ENCODE measurements around the gene SMYD5. TPM values are rescaled to one million over a fixed set of nuclear protein-coding genes. Genes with fewer than 3 reads are reported as not detected.
"Not testable (repeated sequence)": the region's sequence is repeated elsewhere in the genome, so short reads cannot be mapped to it uniquely, and the experiment has no call there.

Gene SMYD5
- 54.9 and 57.7 TPM in 2 replicates for total RNA-seq (2014; rRNA removed; shearing (Covaris generic); ENCODE audit: low replicate concordance)

DNA sequence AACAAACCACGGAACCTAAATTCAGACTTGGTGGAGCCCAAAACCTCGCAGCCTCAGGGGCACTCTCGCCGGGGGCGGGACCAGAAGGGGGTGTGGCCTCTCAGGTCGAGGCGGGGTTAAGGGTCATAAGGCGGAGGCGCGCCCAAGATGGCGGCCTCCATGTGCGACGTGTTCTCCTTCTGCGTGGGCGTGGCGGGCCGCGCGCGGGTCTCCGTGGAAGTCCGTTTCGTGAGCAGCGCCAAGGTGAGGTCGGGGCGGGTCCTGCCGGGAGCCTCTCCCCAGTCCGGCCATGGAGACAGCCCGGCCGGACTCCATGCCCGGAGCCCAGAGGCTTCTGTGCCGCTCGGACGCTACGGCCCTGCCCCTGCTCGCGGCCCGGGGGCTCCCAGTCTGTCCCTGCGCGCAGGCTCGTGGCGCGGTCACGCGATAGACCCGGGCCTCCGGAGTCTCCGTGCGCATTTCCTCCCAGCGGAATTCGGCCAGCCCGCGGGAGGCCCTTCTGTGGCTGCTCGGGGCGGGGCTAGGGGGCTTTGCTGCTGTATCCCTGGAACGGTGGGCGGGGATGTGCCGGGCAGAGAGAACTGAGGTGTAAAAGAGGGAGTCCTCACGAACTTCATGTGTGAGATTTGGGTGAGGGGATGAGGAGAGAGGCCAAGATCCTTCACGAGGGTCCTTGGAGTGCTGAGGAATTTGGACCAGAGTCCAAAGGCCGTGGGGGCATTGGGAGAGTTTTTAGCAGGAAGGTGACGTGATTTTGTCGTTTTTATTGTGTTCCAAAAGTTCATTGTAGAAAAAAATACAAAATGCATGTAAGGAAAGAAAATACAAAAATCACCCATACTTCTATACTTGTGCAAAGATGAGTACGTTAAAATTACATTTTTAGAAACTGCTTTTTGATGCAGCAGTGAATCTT, at the start of gene SMYD5:
SMYD5 (plus strand) TSS at position 126 of the 916 bp plus-strand sequence; CDS start at position 148, 22 bp downstream.
- in situ Hi-C loops (cut with HindIII; ENCODE audit: low pct_unique_long_range_greater_than_20kb, low sequenced_read_pairs), result no loop called here
- peak; percentile 78 for DNase-seq (ENCODE audit: low read depth)

DNA sequence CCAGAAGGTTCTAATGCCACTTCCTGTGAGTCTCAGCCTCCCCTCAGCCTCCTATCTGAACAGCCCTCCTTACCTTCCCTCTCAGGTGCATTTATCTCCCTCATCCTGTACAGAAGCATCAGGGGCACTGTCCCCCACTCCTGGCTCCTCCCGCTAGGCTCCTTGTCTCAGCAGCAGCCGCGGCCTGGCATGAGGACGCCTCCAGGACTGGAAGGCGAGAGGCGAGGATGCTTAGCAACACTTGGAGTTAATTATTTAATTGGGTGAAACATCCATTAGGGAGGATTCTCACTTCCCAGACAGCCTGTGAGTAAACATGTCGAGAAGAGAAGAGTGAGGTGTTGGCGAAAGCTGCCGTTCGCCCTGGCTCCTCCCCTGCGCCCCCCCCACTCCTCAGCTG, 48.1 kb upstream of the SMYD5 start:
- in situ Hi-C loops (cut with HindIII; ENCODE audit: low pct_unique_long_range_greater_than_20kb, low sequenced_read_pairs), result not testable (repeated sequence)

DNA sequence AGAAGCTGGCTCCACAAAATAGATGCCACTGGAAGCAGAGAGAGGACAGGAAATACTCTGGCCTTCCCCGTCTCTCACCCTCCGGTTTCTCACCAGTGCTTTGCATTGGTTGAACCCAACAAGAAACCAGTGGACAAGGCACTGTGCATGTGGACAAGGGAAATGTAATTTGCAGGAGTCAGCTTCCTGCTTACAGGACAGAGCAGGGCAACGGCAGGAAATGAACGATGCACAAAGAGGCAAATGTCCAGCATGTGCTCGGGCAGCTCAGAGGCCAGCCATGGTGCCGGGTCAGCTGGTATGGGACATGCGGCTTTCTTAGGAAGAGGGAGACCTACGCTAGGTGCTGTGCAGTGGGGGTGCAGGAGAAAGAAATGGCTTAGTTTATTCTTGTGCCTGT, 47.2 kb upstream of the SMYD5 start:
- in situ Hi-C loops (cut with HindIII; ENCODE audit: low pct_unique_long_range_greater_than_20kb, low sequenced_read_pairs); DNase-seq (ENCODE audit: low read depth): not testable (repeated sequence)

More for the DNA sequence above, 48.1 kb upstream of the SMYD5 start:
- DNase-seq (ENCODE audit: low read depth), result not testable (repeated sequence)

DNA sequence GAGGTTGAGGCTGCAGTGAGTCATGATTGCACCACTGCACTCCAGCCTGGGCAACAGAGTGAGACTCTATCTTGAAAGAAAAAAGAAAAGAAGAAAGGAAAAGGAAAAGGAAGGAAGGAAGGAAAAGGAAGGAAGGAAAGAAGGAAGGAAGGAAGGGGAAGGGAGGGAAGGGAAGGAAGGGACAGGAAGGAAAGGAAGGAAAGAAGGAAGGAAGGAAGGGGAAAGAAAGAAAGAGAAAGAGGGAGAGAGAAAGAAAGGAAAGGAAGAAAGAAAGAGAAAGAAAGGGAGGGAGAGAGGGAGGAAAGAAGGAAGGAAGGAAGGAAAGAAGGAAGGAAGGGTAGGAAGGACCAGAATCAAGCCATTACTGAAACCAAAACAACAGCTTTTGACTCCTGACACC, 45.7 kb upstream of the SMYD5 start:
- in situ Hi-C loops (cut with HindIII; ENCODE audit: low pct_unique_long_range_greater_than_20kb, low sequenced_read_pairs); DNase-seq (ENCODE audit: low read depth): not testable (repeated sequence)

DNA sequence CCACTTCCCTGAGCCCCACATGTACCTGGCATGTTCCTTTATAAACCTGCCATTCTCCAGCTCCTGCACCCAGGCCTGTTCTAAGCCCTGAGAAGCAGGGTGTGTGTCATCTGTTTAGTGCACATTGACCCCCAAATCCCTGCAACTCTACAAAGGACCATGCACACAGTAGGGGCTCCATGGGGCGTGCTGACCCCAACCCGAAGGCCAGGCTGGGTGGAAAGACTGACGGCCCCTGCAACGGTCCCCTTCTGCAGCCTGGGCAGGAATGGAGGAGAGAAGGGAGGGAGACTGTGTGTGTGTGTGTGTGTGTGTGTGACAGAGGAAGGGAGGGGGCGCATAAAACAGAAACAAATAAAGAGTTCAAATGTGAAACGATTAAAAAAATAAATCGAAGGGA, 43.7 kb upstream of the SMYD5 start:
- in situ Hi-C loops (cut with HindIII; ENCODE audit: low pct_unique_long_range_greater_than_20kb, low sequenced_read_pairs); DNase-seq (ENCODE audit: low read depth): not testable (repeated sequence)

DNA sequence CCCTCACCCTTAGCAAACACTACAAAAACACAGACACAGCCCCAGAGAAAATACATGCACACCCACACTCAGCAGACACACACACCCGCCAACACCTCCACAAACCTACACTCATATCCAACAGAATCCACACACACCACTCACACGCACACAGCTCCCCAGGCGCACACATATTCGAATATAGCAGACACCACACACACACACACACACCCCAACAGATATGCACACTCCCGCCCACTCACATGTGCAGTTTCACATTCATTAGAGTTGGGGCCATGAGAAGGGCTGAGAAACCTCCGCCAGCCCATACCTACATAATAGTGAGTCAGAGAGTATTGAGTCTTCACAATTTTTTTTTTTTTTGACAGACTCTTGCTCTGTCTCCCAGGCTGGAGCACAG, 41.1 kb upstream of the SMYD5 start:
- in situ Hi-C loops (cut with HindIII; ENCODE audit: low pct_unique_long_range_greater_than_20kb, low sequenced_read_pairs), result no loop called here
- no peak for DNase-seq (ENCODE audit: low read depth)

DNA sequence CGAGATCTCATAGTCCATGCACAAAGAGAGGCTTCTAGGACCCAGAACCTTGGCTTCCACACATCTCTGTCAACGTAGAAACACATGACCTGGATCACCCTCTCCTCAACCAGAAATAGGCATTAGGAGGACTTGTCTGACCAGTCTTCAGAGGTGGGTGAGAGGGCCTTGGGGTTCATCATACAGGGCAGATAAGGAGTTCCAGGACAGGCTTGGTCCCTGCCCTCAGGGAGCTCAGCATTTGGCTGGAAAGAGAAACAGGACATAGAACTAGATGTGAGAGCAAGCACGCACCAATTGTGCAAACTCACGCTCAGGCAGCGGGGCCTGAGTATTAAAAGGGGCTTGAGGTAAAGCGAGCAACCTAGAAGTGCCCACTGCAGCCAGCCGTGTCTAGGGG, 40.3 kb upstream of the SMYD5 start:
- in situ Hi-C loops (cut with HindIII; ENCODE audit: low pct_unique_long_range_greater_than_20kb, low sequenced_read_pairs), result no loop called here
- DNase-seq (ENCODE audit: low read depth), result no peak

DNA sequence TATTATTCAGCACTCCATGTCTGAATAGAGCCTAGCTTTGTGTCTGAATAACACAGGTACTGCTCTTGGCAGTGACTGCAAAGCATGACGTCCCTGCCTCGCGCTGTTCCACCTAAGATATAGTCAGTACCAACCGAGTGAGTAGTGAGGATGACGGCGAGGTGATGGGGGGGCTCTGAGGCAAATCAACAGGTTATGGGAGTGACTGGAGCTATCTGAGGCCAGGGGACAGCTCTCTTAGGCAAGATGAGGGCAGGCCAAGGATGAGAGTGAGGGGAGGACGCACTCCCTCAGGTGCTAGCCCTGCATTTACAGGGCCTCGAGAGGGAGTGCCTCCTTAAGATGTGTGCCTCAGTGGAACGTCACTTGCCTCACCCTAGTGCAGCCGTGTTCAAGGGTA, 39.8 kb upstream of the SMYD5 start:
- no peak for DNase-seq (ENCODE audit: low read depth)
- in situ Hi-C loops (cut with HindIII; ENCODE audit: low pct_unique_long_range_greater_than_20kb, low sequenced_read_pairs), result no loop called here

DNA sequence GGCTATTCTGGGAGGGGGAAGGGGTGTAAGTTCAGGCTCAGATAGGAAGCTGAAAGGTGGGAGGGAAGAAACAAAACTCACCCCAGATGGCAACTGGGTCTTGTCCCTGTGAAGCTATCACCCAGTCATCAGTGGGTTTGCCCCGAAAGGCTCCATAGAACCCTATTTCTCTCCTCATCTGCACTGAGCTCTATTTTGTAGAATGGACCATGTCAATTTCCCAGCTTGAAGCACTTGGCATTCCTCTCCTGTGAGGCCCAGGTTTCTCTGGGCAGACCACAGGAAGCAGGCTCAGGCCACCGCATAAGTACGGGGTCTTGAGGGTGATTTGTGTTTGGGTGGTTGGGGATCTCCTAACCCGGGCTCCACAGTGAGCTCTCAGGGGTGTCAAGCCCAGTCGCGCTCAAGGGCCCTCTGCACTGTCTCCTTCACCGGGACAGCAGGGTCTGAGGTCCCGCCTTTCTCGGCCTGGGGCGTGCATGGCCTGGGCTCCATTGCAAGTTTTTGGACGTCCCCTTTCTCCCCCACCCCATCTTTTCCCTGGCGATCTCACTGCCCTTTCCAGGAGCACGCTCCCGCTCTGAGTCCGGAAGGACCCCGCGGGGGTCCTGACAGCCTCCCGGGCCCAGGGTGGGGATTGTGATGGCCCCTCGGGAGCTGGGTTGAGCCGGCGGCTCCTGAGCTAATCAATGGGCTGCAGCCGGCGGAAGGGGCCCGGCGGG, 38.9 kb upstream of the SMYD5 start:
- in situ Hi-C loops (cut with HindIII; ENCODE audit: low pct_unique_long_range_greater_than_20kb, low sequenced_read_pairs), result no loop called here
- no peak for DNase-seq (ENCODE audit: low read depth)

DNA sequence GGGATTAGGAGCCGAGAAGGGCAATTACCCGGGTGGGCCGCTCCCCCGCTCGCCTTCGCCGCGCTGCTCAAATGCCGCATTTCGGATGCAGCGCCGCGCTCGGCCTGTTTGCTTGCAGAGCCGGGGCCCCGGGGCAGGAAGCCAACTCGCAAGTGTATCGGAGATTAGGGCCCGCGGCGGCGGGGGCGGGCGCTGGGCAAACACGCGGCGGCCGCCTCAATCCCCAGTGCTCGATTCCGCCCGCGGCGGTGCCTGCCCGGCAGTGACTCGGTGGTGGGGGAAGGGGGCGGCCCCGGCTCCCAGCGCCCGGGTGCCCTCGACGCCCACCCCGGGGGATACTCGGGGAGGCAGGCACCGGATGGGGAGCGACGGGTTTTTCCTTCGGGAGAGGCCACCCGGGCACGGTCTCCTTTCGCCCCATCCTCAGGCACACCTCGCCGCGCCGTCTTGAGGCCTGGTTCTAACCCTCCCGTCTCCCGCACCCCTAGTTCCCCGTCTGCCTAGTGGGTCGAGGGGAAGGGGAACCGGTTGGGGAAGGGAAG, 38.3 kb upstream of the SMYD5 start:
- no peak for DNase-seq (ENCODE audit: low read depth)
- in situ Hi-C loops (cut with HindIII; ENCODE audit: low pct_unique_long_range_greater_than_20kb, low sequenced_read_pairs), result no loop called here

DNA sequence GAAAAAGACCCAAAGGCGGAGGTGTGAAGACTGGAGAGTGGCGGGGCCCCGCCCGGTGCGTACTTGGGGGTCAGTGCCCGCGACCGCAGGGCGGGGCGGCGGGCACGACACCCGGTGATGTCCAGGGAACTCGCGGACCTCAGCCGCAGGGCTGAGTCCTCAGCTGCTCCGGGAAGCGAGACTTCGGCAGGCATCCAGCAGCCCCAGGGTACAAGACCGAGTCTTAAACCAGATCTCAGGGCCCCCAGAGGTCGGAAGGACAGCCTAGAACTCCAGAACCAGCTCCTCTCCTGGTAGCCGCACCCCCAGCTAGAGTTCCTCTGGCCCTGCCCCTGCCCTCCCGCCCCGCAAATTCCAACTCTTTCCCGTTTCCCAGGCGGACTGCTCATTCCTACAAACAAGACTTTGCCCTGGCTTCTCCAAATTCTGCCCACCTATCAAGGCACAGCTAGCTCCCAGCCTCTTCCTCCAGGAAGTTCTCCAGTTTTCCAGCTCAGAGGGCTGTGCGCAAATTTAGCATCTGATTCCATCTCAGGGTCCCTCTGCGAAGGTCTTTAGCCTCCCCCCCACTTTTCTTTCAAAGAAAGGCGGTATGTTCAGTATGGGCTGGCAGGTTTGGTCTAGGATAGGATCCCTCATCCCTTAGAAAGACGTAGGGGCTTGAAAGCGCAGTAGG, 37.7 kb upstream of the SMYD5 start:
- no peak for DNase-seq (ENCODE audit: low read depth)
- in situ Hi-C loops (cut with HindIII; ENCODE audit: low pct_unique_long_range_greater_than_20kb, low sequenced_read_pairs), result no loop called here

DNA sequence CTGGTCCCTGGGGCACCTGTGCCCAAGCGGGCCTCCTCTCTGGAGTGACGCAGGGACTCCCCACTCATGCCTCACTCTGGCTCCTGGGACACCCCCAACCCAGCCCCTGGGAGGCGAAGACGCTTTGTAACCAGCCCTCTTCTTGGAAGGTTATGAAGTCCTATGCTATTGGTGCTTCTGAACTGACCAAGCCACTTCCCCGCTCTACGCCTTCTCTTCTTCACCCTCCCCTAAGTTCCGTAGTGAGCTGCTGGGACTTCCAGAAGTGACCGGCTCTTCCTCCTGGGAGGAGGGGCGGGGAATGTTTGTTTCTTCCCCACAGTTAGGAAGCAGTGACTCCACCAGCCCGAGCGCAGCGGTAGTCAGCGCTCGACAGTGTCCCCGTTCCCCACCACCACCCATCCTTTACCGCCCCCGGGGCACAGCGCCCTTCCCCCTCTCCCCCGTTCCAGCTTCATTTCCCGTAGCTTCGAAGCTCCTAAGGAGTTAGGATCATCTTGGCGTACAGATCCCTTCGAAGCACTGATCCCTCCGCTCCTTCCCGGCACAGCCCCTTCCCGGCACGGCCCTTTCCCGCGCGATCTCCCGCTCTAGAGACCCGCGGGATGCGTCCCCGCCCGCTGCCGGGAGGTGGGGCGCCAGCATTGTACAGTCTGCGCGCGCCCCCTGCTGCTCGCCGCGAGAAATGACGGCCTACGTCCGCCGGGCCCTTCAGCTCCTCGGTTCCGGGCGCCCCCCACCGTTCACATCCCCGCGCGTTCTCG, 37.0 kb upstream of the SMYD5 start:
- in situ Hi-C loops (cut with HindIII; ENCODE audit: low pct_unique_long_range_greater_than_20kb, low sequenced_read_pairs), result no loop called here
- peak; percentile 75 for DNase-seq (ENCODE audit: low read depth)

DNA sequence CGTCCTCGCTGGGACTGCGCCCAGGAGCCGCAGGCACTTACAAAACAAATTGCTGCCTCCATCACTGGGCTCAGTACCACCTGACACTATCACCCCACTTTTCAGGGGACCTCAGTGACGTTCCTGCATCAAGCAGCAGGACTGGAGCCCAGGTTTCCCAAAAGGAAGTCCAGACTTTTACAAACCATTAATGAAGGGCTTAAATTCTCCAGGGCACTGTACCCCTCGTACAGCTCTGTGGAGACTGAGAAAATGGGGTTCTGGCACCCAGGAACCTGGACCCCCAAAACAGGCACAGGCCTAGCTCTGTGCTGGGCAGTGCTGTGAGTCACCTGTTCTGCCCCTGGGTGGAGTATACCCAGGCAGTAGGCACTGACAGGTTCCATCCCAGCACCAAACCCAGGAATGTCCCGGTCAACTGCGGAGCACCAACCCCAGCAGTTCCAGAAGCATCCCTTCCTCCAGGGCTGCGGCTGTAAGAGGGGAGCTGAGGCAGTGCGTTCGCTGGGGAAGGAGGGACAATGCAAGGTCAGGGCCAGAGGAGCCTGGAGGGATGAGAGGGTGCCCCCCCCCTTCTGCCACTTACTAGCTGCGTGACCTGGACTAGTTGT, 36.3 kb upstream of the SMYD5 start:
- in situ Hi-C loops (cut with HindIII; ENCODE audit: low pct_unique_long_range_greater_than_20kb, low sequenced_read_pairs), result no loop called here

DNA sequence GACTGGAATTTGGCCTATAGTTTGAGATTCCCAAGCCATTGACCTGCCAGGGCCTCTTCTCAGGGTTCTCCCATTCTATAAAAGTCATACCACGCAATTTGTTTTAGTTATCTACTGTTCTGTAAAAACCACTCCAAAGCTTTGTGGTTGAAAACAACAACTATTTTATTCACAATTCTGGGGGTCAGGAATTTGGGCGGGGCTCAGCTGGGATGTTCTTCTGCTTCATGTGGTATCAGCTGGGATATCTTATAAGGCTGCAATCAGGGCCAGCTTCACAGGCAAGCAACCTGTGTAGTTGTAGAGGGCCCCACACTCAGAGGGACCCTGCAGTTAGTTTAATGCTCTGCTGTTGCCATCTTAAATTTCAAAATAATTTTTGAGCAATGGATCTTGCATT, 28.1 kb upstream of the SMYD5 start:
- no peak for DNase-seq (ENCODE audit: low read depth)
- in situ Hi-C loops (cut with HindIII; ENCODE audit: low pct_unique_long_range_greater_than_20kb, low sequenced_read_pairs), result no loop called here

More for the DNA sequence above, 36.3 kb upstream of the SMYD5 start:
- no peak for DNase-seq (ENCODE audit: low read depth)

DNA sequence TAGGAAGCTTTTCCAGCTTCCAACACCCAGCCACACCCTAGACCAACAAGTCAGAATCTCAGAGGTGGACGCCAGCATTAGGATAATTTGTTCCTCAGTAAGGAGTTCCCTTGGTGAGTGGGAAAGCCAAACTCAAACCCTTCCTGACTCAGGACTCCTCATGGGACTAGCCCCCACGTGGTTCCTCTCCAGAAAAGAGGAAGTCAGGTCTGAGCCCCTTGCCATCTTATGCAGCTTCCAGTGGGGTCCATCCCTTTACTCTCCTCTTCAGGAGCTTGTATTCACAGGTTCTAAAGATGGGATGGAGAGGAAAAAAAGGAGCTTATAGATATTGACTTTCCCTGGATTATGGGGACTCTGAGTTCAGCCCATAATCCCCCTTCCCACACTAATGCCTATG, 26.5 kb upstream of the SMYD5 start:
- in situ Hi-C loops (cut with HindIII; ENCODE audit: low pct_unique_long_range_greater_than_20kb, low sequenced_read_pairs), result no loop called here

DNA sequence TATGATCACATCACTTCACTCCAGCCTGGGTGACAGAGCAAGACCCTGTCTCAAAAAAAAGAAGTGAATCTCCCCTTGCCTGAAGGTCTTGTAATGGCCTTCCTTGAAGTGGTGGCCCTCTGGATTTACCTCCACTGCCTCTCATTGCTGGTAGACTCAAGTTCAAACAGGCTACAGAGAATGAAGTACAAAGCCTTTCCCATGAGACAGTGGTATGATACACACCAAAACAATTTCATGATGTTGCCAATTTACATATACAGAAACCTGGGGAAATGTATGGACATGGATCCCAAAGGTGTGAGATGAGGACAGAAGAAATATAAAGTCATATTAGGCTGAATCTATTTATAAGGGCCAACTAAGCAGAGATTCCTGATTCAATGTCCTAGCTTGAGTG, 16.5 kb upstream of the SMYD5 start:
- no peak for DNase-seq (ENCODE audit: low read depth)
- in situ Hi-C loops (cut with HindIII; ENCODE audit: low pct_unique_long_range_greater_than_20kb, low sequenced_read_pairs), result no loop called here

More for the DNA sequence above, 26.5 kb upstream of the SMYD5 start:
- DNase-seq (ENCODE audit: low read depth), result no peak

DNA sequence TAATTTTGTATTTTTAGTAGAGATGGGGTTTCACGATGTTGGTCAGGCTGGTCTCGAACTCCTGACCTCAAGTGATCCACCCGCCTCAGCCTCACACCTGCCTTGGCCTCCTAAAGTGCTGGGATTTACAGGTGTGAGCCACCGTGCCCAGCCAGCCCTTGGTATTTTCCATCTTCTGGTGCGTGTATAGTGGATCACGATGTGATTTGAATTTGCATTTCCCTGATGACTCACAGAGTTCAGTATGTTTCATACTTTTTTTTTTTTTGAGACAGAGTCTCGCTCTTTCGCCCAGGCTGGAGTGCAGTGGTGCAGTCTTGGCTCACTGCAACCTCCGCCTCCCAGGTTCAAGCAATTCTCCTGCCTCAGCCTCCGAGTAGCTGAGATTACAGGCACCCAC, 13.8 kb upstream of the SMYD5 start:
- peak; percentile 23 for DNase-seq (ENCODE audit: low read depth)
- in situ Hi-C loops (cut with HindIII; ENCODE audit: low pct_unique_long_range_greater_than_20kb, low sequenced_read_pairs), result not testable (repeated sequence)

All from Caki2 (cell line).